Esophagus muscularis mucosa (tissue), 4 donors: ENCODE results near the gene NFILZ. TPM values are rescaled to one million over a fixed set of nuclear protein-coding genes. Genes with fewer than 3 reads are reported as not detected.
"Not testable (repeated sequence)": the region's sequence is repeated elsewhere in the genome, so short reads cannot be mapped to it uniquely, and the experiment has no call there.

Source experiments
- DNase-seq: peaks from one replicate; pipeline ENCODE4 v3.0.0-alpha.2; 2017; ENCODE audit errors: extremely low spot score
- H3K27ac ChIP-seq, 4 donors: fragments of 200-600 bp; sonication (generic); replicated peaks in 1 of 4; 1 replicate in 3 of 4; 2 replicates in 1 of 4; pipeline ENCODE4 v1.5.1; 2016 to 2019; ENCODE audit warnings: mild to moderate bottlenecking in 1 of 4
- H3K27me3 ChIP-seq, 4 donors: fragments of 200-600 bp; sonication (generic); one replicate each; pipeline versions ENCODE4 v1.5.1 to v1.6.0; 2016 to 2019
- H3K36me3 ChIP-seq, 4 donors: fragments of 200-600 bp; sonication (generic); one replicate each; pipeline ENCODE4 v1.5.1; 2016 to 2019
- H3K4me1 ChIP-seq, 4 donors: fragments of 200-600 bp; sonication (generic); one replicate each; pipeline ENCODE4 v1.5.1; 2016 to 2019
- H3K4me3 ChIP-seq, 4 donors: fragments of 200-600 bp; sonication (generic); 1 replicate in 2 of 4; 2 replicates in 2 of 4; pipeline ENCODE4 v1.5.1; 2016 to 2019; ENCODE audit warnings: mild to moderate bottlenecking in 4 of 4, moderate library complexity in 1 of 4
- H3K9me3 ChIP-seq, 4 donors: fragments of 200-600 bp; sonication (generic); 1 replicate in 3 of 4; 2 replicates in 1 of 4; pipeline ENCODE4 v1.5.1; 2016 to 2019
- CTCF ChIP-seq, 3 experiments: fragments of 200-600 bp in 2 of 3; fragments of 450-650 bp in 1 of 3; sonication (generic) in 2 of 3; IDR thresholded peaks; one replicate each; pipeline ENCODE4 v1.5.1; 2017 to 2019; ENCODE audit warnings: antibody characterized with exemption in 3 of 3, mild to moderate bottlenecking in 2 of 3, moderate library complexity in 1 of 3
- EP300 ChIP-seq: sonication (generic); formaldehyde crosslinking; IDR thresholded peaks from one replicate; pipeline ENCODE4 v1.6.1; 2017; ENCODE audit warnings: antibody characterized with exemption
- POLR2A ChIP-seq: fragments of 450-650 bp; IDR thresholded peaks from one replicate; pipeline ENCODE4 v1.6.1; 2017; ENCODE audit warnings: antibody characterized with exemption, moderate library complexity, mild to moderate bottlenecking, low read depth
- POLR2AphosphoS5 ChIP-seq, 2 donors: sonication (generic); formaldehyde crosslinking; IDR thresholded peaks; one replicate each; pipeline ENCODE4 v1.6.1; 2017; ENCODE audit warnings: antibody characterized with exemption in 2 of 2
- WGBS: methylation state at CpG from one replicate; pipeline ENCODE4 v1.1.5; 2018; 5-methylcytosine and 5-hydroxymethylcytosine counted together
- intact Hi-C: fragments of 100-400 bp; cut with DNase I; formaldehyde crosslinking; loops from one replicate; pipeline ENCODE4 v1.15.1; 2023
- total RNA-seq, 4 donors: library from RNA; depleted of rRNA; stranded (reverse); fragments of >200 nt; gene quantifications; one replicate each; pipeline versions ENCODE4 v1.1.0 to v1.2.1, GENCODE V29; 2016

NFILZ gene
- total RNA-seq, 4 donors from 2014 or later, result not detected

DNA sequence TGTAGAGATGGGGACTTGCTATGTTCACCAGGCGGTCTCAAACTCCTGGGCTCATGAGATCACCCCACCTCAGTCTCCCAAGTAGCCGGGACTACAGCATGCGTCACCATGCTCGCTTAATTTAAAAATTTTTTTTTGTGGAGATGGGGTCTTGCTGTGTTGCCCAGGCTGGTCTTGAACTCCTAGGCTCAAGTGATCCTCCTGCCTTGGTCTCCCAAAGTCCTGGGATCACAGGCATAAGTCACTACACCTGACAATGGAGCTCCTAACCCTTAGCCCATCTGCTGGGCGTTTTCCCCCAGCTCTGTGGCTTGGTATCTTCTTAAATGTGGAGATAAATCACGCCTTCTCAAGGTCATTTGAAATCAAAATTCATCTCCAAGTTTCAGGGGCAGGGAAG, 13.6 kb upstream of the NFILZ start:
- no peak for TF ChIP-seq CTCF (IDR thresholded peaks at IDR 0.05)
- no peak for TF ChIP-seq POLR2A
- no peak for TF ChIP-seq POLR2AphosphoS5 (IDR thresholded peaks at IDR 0.05)
- no peak for TF ChIP-seq EP300
- peaks cover 0 to 14% (median 0%) of the 10 kb centered on the region in 4 donors for H3K27me3 ChIP-seq
- WGBS, result 79% methylated on average over 6 of the region's 6 CpGs
- H3K27ac ChIP-seq, result no peak overlapping the region
- no peak overlapping the region for H3K4me3 ChIP-seq
- H3K4me1 ChIP-seq, result peaks cover 0 to 4% (median 4%) of the 10 kb centered on the region in 4 donors
- H3K36me3 ChIP-seq, result no peaks in the 10 kb centered on the region
- no peaks in the 10 kb centered on the region for H3K9me3 ChIP-seq
- DNase-seq, result no peak
- intact Hi-C loops, result loop anchor here (5.0 kb wide), 1 partner anchor 35 kb away; no protein-coding TSS in a partner anchor

- intact Hi-C loops, result loop anchor here (5.0 kb wide), 1 partner anchor 35 kb away; no protein-coding TSS in a partner anchor
- H3K27ac ChIP-seq, DNase-seq, H3K36me3 ChIP-seq, H3K4me1 ChIP-seq, H3K9me3 ChIP-seq, H3K4me3 ChIP-seq: not testable (repeated sequence)
- peaks cover 0 to 14% (median 0%) of the 10 kb centered on the region in 4 donors for H3K27me3 ChIP-seq
- 76% methylated on average over 15 of the region's 15 CpGs for WGBS
Measured at GRCh38 chr19:8617325-8617724, 13.1 kb upstream of the NFILZ start.

GRCh38 chr19:8617984-8618383, 12.4 kb upstream of the NFILZ start:
- Histone ChIP-seq H3K27me3 (peaks cover 0 to 14% (median 0%) of the 10 kb centered on the region in 4 donors), H3K27ac (no peak overlapping the region), H3K4me1 (no peaks in the 10 kb centered on the region), H3K9me3 (no peaks in the 10 kb centered on the region), H3K4me3 (no peak overlapping the region), H3K36me3 (no peaks in the 10 kb centered on the region)
- no peak for DNase-seq
- intact Hi-C loops, result loop anchor here (5.0 kb wide), 1 partner anchor 36 kb away; no protein-coding TSS in a partner anchor
- WGBS, result 79% methylated on average over 4 of the region's 4 CpGs
- TF ChIP-seq CTCF (IDR thresholded peaks at IDR 0.05) (no peak), POLR2A (no peak), POLR2AphosphoS5 (IDR thresholded peaks at IDR 0.05) (no peak), EP300 (no peak)

DNA sequence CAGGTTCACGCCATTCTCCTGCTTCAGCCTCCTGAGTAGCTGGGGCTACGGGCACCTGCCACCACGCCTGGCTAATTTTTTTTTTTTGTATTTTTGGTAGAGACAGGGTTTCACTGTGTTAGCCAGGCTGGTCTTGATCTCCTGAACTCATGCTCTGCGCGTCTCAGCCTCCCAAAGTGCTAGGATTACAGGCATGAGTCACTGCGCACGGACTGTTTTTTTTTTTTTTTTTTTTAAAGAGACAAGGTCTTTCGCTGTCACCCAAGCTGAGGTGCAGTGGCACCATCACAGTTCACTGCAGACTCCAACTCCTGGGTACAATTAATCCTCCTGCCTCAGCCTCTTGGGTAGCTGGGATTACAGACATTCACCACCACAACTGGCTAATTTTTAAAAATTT, 11.7 kb upstream of the NFILZ start:
- Histone ChIP-seq H3K4me3 (no peak overlapping the region), H3K9me3 (no peaks in the 10 kb centered on the region), H3K36me3 (no peaks in the 10 kb centered on the region), H3K27ac (no peak overlapping the region), H3K4me1 (no peaks in the 10 kb centered on the region), H3K27me3 (peaks cover 0 to 14% (median 0%) of the 10 kb centered on the region in 4 donors)
- intact Hi-C loops, result loop anchor here (5.0 kb wide), 1 partner anchor 36 kb away; no protein-coding TSS in a partner anchor
- no peak for DNase-seq
- TF ChIP-seq POLR2A, result no peak
- TF ChIP-seq CTCF (IDR thresholded peaks at IDR 0.05), result no peak
- TF ChIP-seq POLR2AphosphoS5 (IDR thresholded peaks at IDR 0.05), result no peak
- 64% methylated on average over 8 of the region's 8 CpGs for WGBS

- H3K27me3 ChIP-seq, result peaks cover 0 to 14% (median 0%) of the 10 kb centered on the region in 4 donors
- H3K9me3 ChIP-seq, H3K4me3 ChIP-seq, H3K27ac ChIP-seq, H3K4me1 ChIP-seq, DNase-seq, H3K36me3 ChIP-seq, intact Hi-C loops: not testable (repeated sequence)
- WGBS, result 59% methylated on average over 4 of the region's 4 CpGs
Measured at GRCh38 chr19:8622886-8623285, 7.5 kb upstream of the NFILZ start.

DNA sequence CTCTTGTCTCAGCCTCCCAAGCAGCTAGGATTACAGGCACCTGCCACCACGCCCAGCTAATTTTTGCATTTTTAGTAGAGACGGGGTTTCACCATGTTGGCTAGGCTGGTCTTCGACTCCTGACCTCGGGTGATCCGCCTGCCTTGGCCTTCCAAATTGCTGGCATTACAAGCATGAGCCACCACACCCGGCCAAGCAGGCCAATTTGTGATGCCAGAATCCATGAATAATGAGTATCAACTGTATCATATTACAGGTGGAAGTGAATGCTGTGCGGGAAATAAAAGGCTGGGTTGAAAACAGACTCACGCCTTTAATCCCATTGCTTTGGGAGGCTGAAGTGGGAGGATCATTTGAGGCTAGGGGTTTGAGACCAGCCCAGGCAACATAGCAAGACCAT, 3.6 kb upstream of the NFILZ start:
- Histone ChIP-seq H3K9me3 (peaks cover 0 to 32% (median 17%) of the 10 kb centered on the region in 4 donors), H3K4me1 (peaks cover 0 to 10% (median 3%) of the 10 kb centered on the region in 4 donors), H3K27me3 (no peaks in the 10 kb centered on the region), H3K4me3 (no peak overlapping the region), H3K27ac (no peak overlapping the region), H3K36me3 (no peaks in the 10 kb centered on the region)
- 75% methylated on average over 8 of the region's 8 CpGs for WGBS
- intact Hi-C loops, result no loop called here
- TF ChIP-seq CTCF (IDR thresholded peaks at IDR 0.05) (no peak), POLR2AphosphoS5 (IDR thresholded peaks at IDR 0.05) (no peak), POLR2A (no peak), EP300 (no peak)
- no peak for DNase-seq
